H1 (cell line): ENCODE measurements around the gene NFIA. TPM values are rescaled to one million over a fixed set of nuclear protein-coding genes. Genes with fewer than 3 reads are reported as not detected.

Experiments used
- CTCF ChIA-PET: fragments of 300-600 bp; sonication (Branson Sonifier 250); formaldehyde crosslinking; loops from one replicate; lab custom pipeline; 2021; ENCODE audit not compliant: partially characterized antibody; lab: Charles Lee
- POLR2A ChIA-PET: fragments of 300-600 bp; sonication (Branson Sonifier 250); formaldehyde crosslinking; loops from one replicate; lab custom pipeline; 2021; ENCODE audit warnings: inconsistent platforms; ENCODE audit not compliant: partially characterized antibody; lab: Charles Lee
- DNase-seq, 2 experiments: peaks; one replicate each; pipeline versions ENCODE4 v3.0.0 to v3.0.0-alpha.2; 2010 to 2022; ENCODE audit warnings: low spot score in 2 of 2, low read depth in 1 of 2, mixed read lengths in 1 of 2
- FAIRE-seq: peaks from 2 replicates; lab custom pipeline; 2011; peaks lifted over from hg19 to GRCh38; lab: Jason Lieb, UNC
- H2AFZ ChIP-seq: 2 replicates; pipeline ENCODE4 v1.8.1; 2012; ENCODE audit warnings: low read length, inconsistent platforms
- H2AK5ac ChIP-seq: 2 replicates; pipeline ENCODE4 v1.6.1; 2013; ENCODE audit warnings: low read depth, low read length
- H2BK120ac ChIP-seq: replicated peaks from 2 replicates; pipeline ENCODE3; 2013; ENCODE audit warnings: low read depth, low read length, inconsistent platforms
- H2BK12ac ChIP-seq: 2 replicates; pipeline ENCODE4 v1.6.1; 2013; ENCODE audit warnings: low read depth, low read length
- H2BK15ac ChIP-seq: 2 replicates; pipeline ENCODE4 v1.6.1; 2013; ENCODE audit warnings: low read length
- H2BK20ac ChIP-seq: 2 replicates; pipeline ENCODE4 v1.6.1; 2013; ENCODE audit warnings: low read length
- H2BK5ac ChIP-seq: 2 replicates; pipeline ENCODE4 v1.6.1; 2013; ENCODE audit warnings: low read depth, low read length
- H3K14ac ChIP-seq: 2 replicates; pipeline ENCODE4 v1.6.1; 2013; ENCODE audit warnings: inconsistent platforms; ENCODE audit not compliant: insufficient read length
- H3K18ac ChIP-seq: 2 replicates; pipeline ENCODE4 v1.6.1; 2013; ENCODE audit warnings: low read length; ENCODE audit errors: extremely low read depth
- H3K23ac ChIP-seq: 2 replicates; pipeline ENCODE4 v1.6.1; 2013; ENCODE audit warnings: inconsistent platforms; ENCODE audit not compliant: insufficient read length
- H3K23me2 ChIP-seq: 2 replicates; pipeline ENCODE4 v1.6.1; 2013; ENCODE audit warnings: low read depth, low read length
- H3K27ac ChIP-seq: 2 replicates; pipeline ENCODE4 v1.6.1; 2011; ENCODE audit warnings: low read depth, low read length, inconsistent platforms
- H3K27me3 ChIP-seq, 4 experiments: replicated peaks in 1 of 4; 1 replicate in 1 of 4; 2 replicates in 3 of 4; pipeline versions ENCODE4 v1.6.1 to v1.8.1; 2011 to 2013; ENCODE audit warnings: low read length in 3 of 4, mild to moderate bottlenecking in 3 of 4, inconsistent platforms in 2 of 4, mixed read lengths in 2 of 4, moderate library complexity in 1 of 4; ENCODE audit not compliant: control insufficient read depth in 3 of 4, insufficient read depth in 3 of 4; ENCODE audit errors: extremely low read depth in 1 of 4
- H3K36me3 ChIP-seq, 4 experiments: 2 replicates each; pipeline versions ENCODE4 v1.6.1 to v1.8.1; 2011 to 2013; ENCODE audit warnings: mild to moderate bottlenecking in 4 of 4, low read length in 3 of 4, moderate library complexity in 2 of 4, control low read depth in 1 of 4, inconsistent platforms in 1 of 4; ENCODE audit not compliant: insufficient read depth in 4 of 4, control insufficient read depth in 2 of 4
- H3K4ac ChIP-seq: replicated peaks from 2 replicates; pipeline ENCODE3; 2013; ENCODE audit warnings: low read length, low read depth, mixed read lengths, inconsistent platforms; ENCODE audit not compliant: insufficient read length
- H3K4me1 ChIP-seq, 4 experiments: replicated peaks in 1 of 4; 1 replicate in 1 of 4; 2 replicates in 3 of 4; pipeline versions ENCODE4 v1.6.1 to v1.8.1; 2011 to 2013; ENCODE audit warnings: low read length in 3 of 4, inconsistent platforms in 2 of 4, mixed read lengths in 1 of 4; ENCODE audit not compliant: insufficient read depth in 4 of 4, control insufficient read depth in 3 of 4
- H3K4me2 ChIP-seq, 2 experiments: 2 replicates each; pipeline versions ENCODE4 v1.6.1 to v1.8.1; 2011 to 2013; ENCODE audit warnings: low read depth in 2 of 2, low read length in 2 of 2, control low read depth in 1 of 2, inconsistent platforms in 1 of 2, mild to moderate bottlenecking in 1 of 2; ENCODE audit not compliant: insufficient read depth in 1 of 2
- H3K4me3 ChIP-seq, 4 experiments: fragments of 200-600, 300-600 bp in 1 of 4; sonication (generic), shearing (Covaris generic), sonication (Bioruptor Twin) in 1 of 4; 2 replicates each; pipeline versions ENCODE4 v1.5.1 to v1.8.1; 2011 to 2016; ENCODE audit warnings: low read length in 4 of 4, low read depth in 3 of 4, control low read depth in 2 of 4, inconsistent platforms in 2 of 4, mild to moderate bottlenecking in 2 of 4, mixed read lengths in 1 of 4, moderate library complexity in 1 of 4; ENCODE audit not compliant: insufficient read depth in 2 of 4; ENCODE audit errors: extremely low read depth in 1 of 4
- H3K56ac ChIP-seq: replicated peaks from 2 replicates; pipeline ENCODE3; 2013; ENCODE audit warnings: low read depth, mild to moderate bottlenecking, mixed read lengths, low read length, inconsistent platforms; ENCODE audit not compliant: insufficient read length
- H3K79me1 ChIP-seq: 2 replicates; pipeline ENCODE4 v1.6.1; 2013; ENCODE audit warnings: low read depth, low read length, control low read depth
- H3K79me2 ChIP-seq, 2 experiments: 2 replicates each; pipeline versions ENCODE4 v1.6.1 to v1.8.1; 2012 to 2013; ENCODE audit warnings: low read length in 2 of 2, mild to moderate bottlenecking in 2 of 2, inconsistent platforms in 1 of 2; ENCODE audit not compliant: insufficient read depth in 2 of 2, control insufficient read depth in 1 of 2
- H3K9ac ChIP-seq, 4 experiments: replicated peaks in 1 of 4; 1 replicate in 1 of 4; 2 replicates in 3 of 4; pipeline versions ENCODE4 v1.6.1 to v1.8.1; 2011 to 2013; ENCODE audit warnings: low read depth in 3 of 4, low read length in 3 of 4, control low read depth in 2 of 4, mild to moderate bottlenecking in 2 of 4, moderate library complexity in 2 of 4, inconsistent platforms in 1 of 4; ENCODE audit errors: extremely low read depth in 1 of 4
- H3K9me3 ChIP-seq, 2 experiments: 2 replicates each; pipeline versions ENCODE4 v1.6.1 to v1.8.1; 2012 to 2013; ENCODE audit warnings: mild to moderate bottlenecking in 2 of 2, moderate library complexity in 2 of 2, control low read depth in 1 of 2, inconsistent platforms in 1 of 2, low read depth in 1 of 2, low read length in 1 of 2, mixed read lengths in 1 of 2; ENCODE audit not compliant: insufficient read depth in 2 of 2
- H4K20me1 ChIP-seq, 2 experiments: replicated peaks in 1 of 2; 2 replicates each; pipeline versions ENCODE3 to v1.8.1; 2011 to 2013; ENCODE audit warnings: inconsistent platforms in 2 of 2, low read length in 2 of 2, mild to moderate bottlenecking in 1 of 2; ENCODE audit not compliant: insufficient read depth in 2 of 2, control insufficient read depth in 1 of 2
- H4K5ac ChIP-seq: 2 replicates; pipeline ENCODE4 v1.6.1; 2013; ENCODE audit warnings: low read length, low read depth, mixed read lengths, inconsistent platforms; ENCODE audit not compliant: insufficient read length
- H4K8ac ChIP-seq: 2 replicates; pipeline ENCODE4 v1.8.0; 2013; ENCODE audit warnings: mild to moderate bottlenecking, moderate library complexity, low read length, inconsistent platforms; ENCODE audit not compliant: insufficient read depth; ENCODE audit errors: extremely low read depth
- H4K91ac ChIP-seq: replicated peaks from 2 replicates; pipeline ENCODE3; 2013; ENCODE audit warnings: low read length, mixed read lengths, inconsistent platforms; ENCODE audit not compliant: insufficient read length
- RAD21 ChIP-seq, 2 experiments: IDR thresholded peaks in 1 of 2; conservative IDR thresholded peaks in 1 of 2; 2 replicates each; pipeline ENCODE4 v1.6.1; 2011; ENCODE audit warnings: low read depth in 2 of 2, low read length in 2 of 2, improper control_type of control experiment in 1 of 2, inconsistent platforms in 1 of 2, mild to moderate bottlenecking in 1 of 2, moderate library complexity in 1 of 2
- WGBS, 2 experiments: shearing (Covaris generic) in 1 of 2; methylation state at CpG; one replicate each; pipeline versions ENCODE4 v1.1.6 to v1.1.7; 2013 to 2015; ENCODE audit warnings: low lambda C conversion rate in 2 of 2, mixed read lengths in 2 of 2, inconsistent platforms in 1 of 2, low coverage in 1 of 2, missing lambda C conversion rate in 1 of 2; ENCODE audit not compliant: insufficient replicate concordance in 2 of 2, insufficient coverage in 1 of 2, insufficient read length in 1 of 2; ENCODE audit errors: extremely low coverage in 1 of 2, missing lambda C conversion rate in 1 of 2; 5-methylcytosine and 5-hydroxymethylcytosine counted together
- polyA plus RNA-seq, 7 experiments: library from polyadenylated mRNA; depleted of rRNA in 3 of 7; stranded (reverse) in 5 of 7; unstranded in 2 of 7; fragments of >200 nt in 5 of 7; fragments of 200-250 nt in 2 of 7; gene quantifications; 1 replicate in 5 of 7; 2 replicates in 1 of 7; 4 replicates in 1 of 7; pipeline versions ENCODE4 v1.2.1 to v1.2.3, GENCODE V29; 2011 to 2013; ENCODE audit warnings: missing spikeins in 2 of 7, mixed read lengths in 2 of 7
- total RNA-seq: library from RNA; stranded (reverse); fragmentation: NEBNext Ultra II Directional; extraction: Animal tissue kit (Norgen Biotek cat#: 25700); gene quantifications from 2 replicates; pipeline ENCODE4 v1.2.1, GENCODE V29; 2021
- TF ChIP-seq, protein P1 (sequence below): IDR thresholded peaks from 2 replicates; pipeline ENCODE4 v1.6.1; 2012; ENCODE audit warnings: low read length, inconsistent platforms
- TF ChIP-seq, protein P2 (sequence below), 3 experiments: IDR thresholded peaks; 1 replicate in 2 of 3; 2 replicates in 1 of 3; pipeline versions ENCODE4 v1.5.1 to v1.6.1; 2011; ENCODE audit warnings: low read length in 3 of 3, mild to moderate bottlenecking in 3 of 3, inconsistent platforms in 2 of 3, low read depth in 1 of 3, moderate library complexity in 1 of 3; ENCODE audit not compliant: insufficient read depth in 1 of 3; ENCODE audit errors: control extremely low read depth in 1 of 3

The NFIA gene
- total and polyA plus RNA-seq, 2 of the 8 experiments (the other 6 are each of a cell fraction or from before 2014, with no cell fraction given) = 1.8 to 2.3 TPM

DNA sequence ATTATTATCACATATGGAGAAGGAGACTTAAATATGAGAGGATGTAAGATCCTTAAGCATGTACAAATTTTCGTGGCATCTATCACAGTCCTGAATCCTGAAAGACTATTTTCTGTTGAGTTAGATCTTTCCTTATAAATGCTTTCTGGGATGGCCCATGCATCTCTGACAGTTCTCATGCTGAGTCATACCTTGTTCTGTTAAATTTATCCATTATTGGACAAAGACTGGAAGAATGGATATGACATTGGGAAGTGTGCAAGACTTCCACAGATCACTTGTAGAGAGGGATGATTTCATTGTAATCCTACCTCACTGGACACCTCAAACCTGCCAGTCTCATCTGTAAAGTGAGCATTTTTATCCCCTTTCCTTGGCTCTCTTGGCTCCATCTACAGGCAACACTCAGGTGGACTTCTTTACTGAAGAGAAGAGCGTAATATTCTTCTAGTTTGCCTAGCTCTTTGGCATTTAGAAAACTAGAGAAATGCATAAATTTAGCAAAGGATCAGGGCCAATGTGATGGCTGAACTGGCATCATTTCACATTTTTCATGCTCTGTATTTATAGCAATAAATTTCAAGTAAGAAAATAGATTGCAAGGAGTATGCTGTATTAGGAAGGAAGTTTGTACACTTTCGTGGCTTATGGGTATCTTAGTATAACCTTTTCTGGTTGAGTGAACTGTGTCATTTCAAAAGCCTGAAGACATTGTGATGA is 128.2 kb downstream of the NFIA start:
- no peak overlapping the region for H2BK5ac ChIP-seq
- H2BK20ac ChIP-seq = no peak overlapping the region
- H3K4ac ChIP-seq = no peak overlapping the region
- no peaks in the 10 kb centered on the region for H3K4me1 ChIP-seq
- DNase-seq (no peak), FAIRE-seq (no peak)
- H4K20me1 ChIP-seq = no peaks in the 10 kb centered on the region
- no peak overlapping the region for H2BK12ac ChIP-seq
- POLR2A ChIA-PET = no interaction called here
- no peak overlapping the region for H2BK15ac ChIP-seq
- H2BK120ac ChIP-seq = no peak overlapping the region
- H2AK5ac ChIP-seq = no peak overlapping the region
- H3K36me3 ChIP-seq = no peaks in the 10 kb centered on the region; a peak in 1 of 8 replicates
- H3K27ac ChIP-seq = no peak overlapping the region
- H3K9me3 ChIP-seq = no peaks in the 10 kb centered on the region
- no peaks in the 10 kb centered on the region for H3K79me2 ChIP-seq
- H3K9ac ChIP-seq = no peak overlapping the region
- H2AFZ ChIP-seq = no peak overlapping the region
- no peak overlapping the region for H3K4me3 ChIP-seq
- no peak overlapping the region for H3K18ac ChIP-seq
- H4K91ac ChIP-seq = no peak overlapping the region
- peak; percentile 41 to 47 for TF ChIP-seq RAD21 (IDR thresholded peaks at IDR 0.05 in 1 of 2, conservative IDR thresholded peaks at IDR 0.05 in 1 of 2; ENCODE audit: low read depth in 2 of 2, low read length in 2 of 2)
- TF ChIP-seq, protein P1, sequence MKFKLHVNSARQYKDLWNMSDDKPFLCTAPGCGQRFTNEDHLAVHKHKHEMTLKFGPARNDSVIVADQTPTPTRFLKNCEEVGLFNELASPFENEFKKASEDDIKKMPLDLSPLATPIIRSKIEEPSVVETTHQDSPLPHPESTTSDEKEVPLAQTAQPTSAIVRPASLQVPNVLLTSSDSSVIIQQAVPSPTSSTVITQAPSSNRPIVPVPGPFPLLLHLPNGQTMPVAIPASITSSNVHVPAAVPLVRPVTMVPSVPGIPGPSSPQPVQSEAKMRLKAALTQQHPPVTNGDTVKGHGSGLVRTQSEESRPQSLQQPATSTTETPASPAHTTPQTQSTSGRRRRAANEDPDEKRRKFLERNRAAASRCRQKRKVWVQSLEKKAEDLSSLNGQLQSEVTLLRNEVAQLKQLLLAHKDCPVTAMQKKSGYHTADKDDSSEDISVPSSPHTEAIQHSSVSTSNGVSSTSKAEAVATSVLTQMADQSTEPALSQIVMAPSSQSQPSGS = no peak
- TF ChIP-seq, protein P2, sequence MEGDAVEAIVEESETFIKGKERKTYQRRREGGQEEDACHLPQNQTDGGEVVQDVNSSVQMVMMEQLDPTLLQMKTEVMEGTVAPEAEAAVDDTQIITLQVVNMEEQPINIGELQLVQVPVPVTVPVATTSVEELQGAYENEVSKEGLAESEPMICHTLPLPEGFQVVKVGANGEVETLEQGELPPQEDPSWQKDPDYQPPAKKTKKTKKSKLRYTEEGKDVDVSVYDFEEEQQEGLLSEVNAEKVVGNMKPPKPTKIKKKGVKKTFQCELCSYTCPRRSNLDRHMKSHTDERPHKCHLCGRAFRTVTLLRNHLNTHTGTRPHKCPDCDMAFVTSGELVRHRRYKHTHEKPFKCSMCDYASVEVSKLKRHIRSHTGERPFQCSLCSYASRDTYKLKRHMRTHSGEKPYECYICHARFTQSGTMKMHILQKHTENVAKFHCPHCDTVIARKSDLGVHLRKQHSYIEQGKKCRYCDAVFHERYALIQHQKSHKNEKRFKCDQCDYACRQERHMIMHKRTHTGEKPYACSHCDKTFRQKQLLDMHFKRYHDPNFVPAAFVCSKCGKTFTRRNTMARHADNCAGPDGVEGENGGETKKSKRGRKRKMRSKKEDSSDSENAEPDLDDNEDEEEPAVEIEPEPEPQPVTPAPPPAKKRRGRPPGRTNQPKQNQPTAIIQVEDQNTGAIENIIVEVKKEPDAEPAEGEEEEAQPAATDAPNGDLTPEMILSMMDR (IDR thresholded peaks at IDR 0.05; ENCODE audit: control extremely low read depth in 1 of 3, insufficient read depth in 1 of 3, low read depth in 1 of 3, low read length in 3 of 3) = peak in 2 of 3 experiments; percentile 12 to 14; a peak in 2 of 4 replicates
- no peaks in the 10 kb centered on the region; the same call in 1 of the 2 replicates for H3K79me1 ChIP-seq
- H4K5ac ChIP-seq = no peak overlapping the region
- WGBS, 2 experiments = 86% methylated on average over 3 of the region's 3 CpGs; no CpG with 5 or more reads in 1 of the 2 experiments
- no peak overlapping the region for H3K23ac ChIP-seq
- H3K4me2 ChIP-seq = no peak overlapping the region
- no peaks in the 10 kb centered on the region for H3K27me3 ChIP-seq
- CTCF ChIA-PET = interaction anchor here (1.0 kb wide), 1 partner anchor 10 kb away, joined by 3 read pairs; no protein-coding TSS in a partner anchor
- H4K8ac ChIP-seq = no peak overlapping the region
- H3K23me2 ChIP-seq = no peaks in the 10 kb centered on the region
- no peak overlapping the region for H3K14ac ChIP-seq
- no peak overlapping the region for H3K56ac ChIP-seq
